NCI-H2196 treated with DMSO at 0.1 percent for 48 hours (cell line): ENCODE measurements around the gene LHPP.

Experiments
- DNase-seq: peaks from one replicate; lab custom pipeline; 2025; ENCODE audit not compliant: unreplicated experiment; lab: John Stamatoyannopoulos, UW

The LHPP gene

DNA sequence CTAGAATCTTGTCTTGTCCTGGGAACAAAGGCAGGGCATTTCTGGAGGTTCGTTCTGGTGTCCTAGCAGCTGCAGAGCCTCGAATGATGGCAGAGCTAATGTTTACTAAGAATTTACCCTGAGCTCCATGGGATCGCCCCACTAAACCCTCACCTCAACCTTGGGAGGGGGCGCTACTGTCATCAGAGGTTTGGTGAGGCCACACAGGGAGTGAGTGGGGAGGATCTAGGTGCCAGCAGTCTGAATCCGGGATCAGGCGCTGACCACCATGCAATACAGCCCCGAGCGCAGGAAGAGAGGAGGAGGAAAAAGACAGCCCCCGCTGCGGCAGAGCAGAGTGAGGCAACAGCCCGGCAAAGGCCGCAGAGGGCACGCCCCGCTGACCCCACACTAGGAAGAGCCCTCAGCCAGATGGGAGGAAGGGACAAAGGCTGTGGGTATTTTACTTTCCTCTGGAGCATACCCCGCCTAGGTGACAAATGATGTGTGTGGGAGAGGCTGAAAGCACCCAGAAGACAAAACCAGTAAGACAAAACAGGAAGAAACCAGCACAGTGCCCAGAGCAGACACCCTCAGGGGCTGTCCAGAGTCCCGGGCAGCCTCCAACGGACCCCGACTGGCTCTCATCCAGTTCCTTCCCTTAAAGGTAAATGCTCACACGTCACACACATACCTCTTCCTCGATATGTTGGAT lies 179.1 kb downstream of the LHPP start:
- no peak for DNase-seq

DNA sequence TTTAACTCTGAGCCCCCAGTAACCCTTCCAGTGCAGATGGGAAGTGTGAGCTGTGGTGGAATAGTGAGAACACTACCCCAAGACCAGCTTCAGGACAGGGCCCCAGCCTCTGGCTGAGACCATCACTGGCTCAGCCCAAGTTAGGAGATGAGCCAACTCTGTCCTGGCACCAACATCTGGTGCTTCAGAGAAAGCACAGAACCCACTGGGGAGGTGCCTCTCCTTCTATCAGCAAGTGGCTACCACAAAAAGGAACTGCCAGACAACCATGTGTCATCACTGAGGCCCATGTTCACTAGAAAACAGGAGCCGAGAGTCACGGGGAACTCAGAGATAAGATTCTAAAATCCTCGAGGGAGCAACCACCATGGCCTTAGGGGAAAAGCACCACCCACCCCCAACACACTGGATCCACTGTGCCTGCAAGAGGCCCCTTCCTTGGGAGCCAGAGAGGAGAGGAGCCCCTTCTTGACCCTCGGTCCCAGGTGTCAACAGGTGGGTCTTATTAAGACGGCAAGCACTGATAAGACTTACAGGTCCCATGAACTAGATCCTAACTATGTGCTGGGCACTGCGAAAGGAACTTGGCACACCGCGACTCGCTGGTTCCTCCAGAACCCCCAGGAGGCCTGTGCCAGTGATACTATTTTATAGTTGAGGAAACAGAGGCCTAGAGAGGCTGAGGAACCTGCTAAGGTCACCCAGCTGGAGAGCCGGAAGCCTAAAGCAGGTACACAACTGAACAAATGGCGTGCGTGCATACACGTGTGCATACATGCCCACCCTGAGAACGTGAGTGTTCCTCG lies 179.9 kb downstream of the LHPP start:
- no peak for DNase-seq

DNA sequence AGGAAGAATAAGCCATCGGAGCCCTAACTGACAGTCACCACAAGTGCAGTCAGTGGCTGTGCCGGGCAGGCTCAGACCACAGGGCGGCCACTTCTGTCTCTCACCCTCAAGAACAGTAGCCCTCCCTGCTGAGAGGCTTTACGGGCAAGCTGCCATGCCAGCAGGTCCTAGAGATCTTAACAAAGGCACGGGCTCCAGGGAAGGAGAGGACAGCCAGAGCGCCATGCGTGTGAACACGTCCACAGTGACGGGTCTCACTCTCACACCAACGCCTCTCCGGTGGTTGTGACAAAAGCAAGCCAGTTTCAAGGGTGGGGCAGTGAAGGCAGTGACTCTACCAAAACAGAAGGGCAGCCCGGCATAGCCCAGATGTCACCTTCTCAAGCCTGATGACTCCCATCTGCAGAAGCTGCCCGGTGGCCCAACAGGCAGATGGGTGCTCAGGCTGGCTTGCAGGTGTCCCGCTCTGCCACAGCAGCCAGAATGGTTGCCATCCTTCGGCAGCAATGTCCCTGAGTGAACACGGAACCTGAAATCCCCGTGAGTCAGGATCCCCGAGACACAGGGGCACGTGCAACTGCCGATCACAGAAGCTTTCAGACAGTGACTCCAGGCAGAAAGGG lies 180.6 kb downstream of the LHPP start:
- no peak for DNase-seq

DNA sequence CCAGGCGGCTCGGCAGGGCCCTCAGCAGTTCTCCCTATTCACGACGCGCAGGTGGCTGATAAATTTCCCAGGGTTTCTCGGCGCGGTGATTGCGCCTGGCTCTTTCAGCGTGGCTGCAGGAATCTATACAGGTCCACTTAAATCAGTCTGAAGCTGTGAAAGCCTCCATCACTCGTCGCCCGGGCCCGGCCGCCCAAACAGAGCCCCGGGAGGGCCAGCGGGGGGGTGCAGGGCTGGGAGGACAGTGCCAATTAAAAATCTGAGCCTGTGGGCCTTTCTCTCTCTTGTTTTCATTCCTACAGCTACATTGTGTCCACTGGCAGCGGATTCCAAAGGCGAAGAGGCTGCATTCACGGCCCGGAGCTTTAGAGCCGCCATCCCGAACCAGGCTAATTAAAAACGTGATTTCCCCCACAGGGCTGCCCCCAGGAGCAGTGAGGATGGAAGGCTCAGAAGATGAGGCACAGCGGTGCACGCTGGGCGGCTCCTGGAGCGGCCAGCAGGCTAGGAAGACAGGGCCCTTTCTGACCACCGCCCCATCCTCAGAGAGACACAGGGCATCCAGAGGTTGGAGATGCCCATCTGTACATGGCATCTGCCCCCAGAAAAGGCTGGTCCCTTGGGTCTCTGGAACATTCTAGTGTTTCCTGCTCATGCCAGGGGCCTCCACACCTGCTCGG lies 181.8 kb downstream of the LHPP start:
- DNase-seq, result no peak

DNA sequence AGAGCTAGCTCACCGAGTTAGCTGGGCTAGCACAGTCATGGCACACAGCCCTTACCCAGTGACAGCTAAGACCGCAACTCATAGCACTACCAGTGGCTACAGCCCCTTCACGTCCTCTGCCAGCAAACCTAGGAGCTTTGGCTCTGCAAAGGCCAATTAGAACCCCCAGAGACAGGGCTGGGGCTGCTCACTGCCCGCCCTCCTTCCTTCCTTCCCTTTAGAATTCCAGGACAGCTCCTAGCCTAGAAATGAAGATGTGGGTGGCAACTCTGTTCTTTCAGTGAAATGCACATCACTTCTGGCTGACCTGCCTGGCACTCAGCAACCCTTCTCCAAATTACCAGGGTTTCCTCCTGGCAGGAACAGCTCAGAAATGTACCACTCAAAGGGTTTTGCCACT lies 182.6 kb downstream of the LHPP start:
- no peak for DNase-seq

DNA sequence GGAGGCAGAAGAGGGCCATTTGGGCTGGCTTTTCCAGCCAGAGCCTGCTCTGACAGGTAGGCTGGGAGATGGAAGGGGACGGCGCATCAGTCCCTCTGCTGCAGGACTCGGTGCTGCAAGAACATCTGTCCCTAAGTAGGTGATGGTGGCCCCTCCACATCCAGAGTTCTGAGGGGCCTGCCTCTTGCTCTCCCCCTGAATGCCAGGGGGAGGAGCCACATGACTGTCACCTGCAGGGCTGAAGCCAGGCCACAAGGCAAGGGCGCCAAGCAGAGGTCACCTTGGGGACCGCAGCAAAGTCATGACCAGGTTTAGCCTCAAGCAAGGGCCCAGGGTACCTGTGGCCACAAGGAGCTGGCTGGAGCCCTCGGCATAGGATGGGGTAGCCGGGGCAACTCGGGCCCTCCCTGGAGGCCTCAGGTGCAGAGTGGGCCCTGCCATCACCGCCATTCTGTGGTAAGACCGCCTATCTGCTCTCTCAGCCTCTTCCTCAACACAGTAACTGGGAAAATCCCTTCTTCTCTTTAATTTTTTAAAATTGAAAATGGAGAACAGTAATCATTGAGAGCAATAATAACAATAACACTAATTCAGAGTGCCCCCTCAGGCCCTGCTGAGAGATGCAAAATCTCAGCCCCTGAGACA lies 183.3 kb downstream of the LHPP start:
- DNase-seq, result no peak

DNA sequence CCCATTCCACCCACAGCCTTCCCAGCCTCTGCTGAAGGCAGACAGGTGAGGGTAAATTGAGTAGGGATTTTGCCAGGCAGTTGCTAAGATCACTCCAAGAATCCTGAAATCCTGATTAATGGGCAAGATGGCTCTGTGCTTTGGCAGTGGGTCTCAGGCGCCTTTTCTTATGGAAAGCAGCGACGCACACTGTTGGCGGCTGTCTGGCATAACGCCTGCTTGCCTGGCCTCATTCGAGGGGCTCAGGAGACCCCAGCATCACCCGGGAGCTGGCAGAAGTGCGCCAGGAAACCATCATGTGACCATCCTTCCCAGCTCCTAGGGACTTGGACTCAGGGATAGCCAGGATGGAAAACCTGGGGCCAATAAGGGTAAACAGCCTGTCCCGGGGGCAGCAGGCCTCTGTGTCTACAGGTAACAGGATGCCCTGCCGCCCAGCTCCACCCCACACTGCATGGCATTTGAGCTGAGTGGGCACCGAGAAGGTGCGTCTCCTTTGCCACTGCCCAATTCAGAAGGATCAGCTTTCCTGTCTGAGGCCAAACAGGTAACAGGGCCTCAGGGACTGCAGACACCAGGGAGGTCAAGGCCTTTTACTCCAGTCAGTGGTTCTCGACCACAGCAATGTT lies 184.0 kb downstream of the LHPP start:
- no peak for DNase-seq

DNA sequence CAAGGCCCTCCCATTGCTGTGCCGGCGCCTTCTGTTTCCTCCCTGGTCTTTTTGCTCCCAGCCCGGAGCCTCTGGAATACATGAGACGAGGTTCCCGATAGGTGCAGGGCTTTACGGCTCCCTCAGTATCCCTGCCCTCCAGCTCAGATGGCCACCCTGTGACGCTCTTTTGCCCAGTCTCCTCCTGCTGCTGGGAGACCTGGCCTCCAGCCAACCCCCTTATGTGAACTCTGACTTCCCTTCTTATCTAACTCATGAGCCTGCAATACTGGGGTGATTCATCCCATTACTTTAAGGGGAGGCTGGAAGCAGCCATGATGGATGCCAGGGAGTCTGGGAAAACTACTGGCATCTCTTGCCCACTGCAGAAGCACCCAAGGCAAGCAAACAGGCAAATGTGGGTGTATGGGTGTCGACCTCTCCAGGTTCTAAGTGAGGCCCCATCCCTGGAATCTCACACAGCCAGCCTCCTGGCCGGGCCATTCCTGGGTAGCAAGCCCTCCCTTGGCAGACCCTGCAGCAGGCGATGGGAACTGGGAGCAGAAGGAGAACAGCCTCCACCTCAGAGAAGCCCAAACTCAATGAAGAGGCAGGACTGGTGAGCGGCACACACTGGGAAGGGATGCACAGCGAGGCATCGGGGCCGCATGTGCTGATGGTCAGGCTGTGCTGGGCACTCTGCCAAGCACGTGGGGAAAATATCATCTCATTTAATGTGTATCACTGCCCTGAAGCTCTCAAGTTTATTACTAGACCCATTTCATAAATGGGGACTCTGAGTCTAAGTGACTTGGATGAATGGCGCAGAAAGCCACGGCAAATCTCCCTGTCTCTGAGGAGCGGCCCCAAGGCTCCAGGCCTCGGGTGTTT lies 185.1 kb downstream of the LHPP start:
- DNase-seq, result no peak

DNA sequence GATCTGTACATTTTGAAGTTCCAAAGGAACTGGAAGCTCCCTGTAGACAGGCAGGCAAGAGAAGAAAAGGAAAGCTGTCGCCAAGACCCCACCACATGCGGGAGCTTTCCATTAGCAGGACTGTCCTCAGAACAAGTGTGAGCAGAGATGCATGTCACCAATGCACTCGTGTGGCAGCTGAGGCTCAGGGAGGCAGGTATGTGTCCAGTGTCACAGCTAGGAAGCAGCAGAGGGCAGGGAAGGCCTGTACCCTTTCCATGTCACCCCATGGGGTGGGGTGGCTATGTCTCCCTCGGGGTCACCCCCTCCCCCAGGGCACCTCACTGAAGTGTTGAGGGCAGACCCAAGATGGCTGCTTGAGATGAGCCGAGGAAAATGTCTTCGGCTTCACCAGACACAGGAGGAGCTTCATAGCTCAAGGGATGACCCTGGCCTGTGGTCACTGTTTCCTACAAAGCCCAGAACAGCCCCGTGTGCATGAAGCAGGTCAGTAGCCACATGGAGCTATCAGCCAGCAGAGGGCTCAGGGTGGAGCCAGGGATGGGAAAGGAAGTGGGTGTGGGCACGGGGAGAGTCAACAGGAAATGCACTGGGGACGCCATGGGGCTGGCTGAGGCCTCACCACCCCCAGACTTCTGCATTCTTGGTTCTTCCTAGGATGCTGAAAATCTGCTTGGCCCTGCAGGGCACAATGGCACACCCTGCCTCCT lies 186.0 kb downstream of the LHPP start:
- no peak for DNase-seq

DNA sequence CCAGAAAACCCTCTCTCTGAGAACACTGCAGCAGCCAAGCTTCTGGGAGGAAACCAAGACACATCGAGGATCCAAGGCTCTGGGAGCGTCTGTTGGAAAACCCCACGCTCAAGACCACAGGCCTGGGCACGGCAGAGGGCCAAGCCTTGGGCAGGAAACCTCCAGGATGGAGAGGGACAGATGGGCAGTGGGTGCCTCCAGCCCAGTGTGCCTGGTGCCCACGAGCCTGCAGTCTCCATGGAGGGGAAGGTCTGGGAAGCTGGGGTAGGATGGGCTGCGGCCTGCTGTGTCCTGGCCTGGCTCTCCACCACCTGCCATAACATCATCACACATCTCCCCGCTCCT lies 186.5 kb downstream of the LHPP start:
- no peak for DNase-seq

DNA sequence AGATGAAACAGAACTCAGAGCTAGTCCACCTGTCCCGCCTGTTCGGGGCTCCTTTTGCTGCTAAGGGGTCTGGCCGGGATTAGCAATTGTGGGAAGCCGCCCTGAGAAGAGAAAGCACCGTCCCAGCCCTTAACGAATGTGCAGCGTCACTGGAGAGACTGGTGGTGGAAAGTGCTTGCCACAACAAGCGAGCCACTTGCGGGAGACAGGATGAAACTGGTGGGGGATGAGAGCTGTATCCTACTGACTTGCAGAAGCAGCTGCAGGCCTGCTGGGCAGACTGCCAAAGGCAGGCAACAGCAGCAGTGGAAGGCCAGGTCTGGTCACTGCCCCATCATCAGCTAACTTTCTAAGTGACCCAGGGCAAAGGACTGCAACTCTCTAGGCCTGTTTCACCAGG lies 187.1 kb downstream of the LHPP start:
- peak; percentile 37 for DNase-seq

DNA sequence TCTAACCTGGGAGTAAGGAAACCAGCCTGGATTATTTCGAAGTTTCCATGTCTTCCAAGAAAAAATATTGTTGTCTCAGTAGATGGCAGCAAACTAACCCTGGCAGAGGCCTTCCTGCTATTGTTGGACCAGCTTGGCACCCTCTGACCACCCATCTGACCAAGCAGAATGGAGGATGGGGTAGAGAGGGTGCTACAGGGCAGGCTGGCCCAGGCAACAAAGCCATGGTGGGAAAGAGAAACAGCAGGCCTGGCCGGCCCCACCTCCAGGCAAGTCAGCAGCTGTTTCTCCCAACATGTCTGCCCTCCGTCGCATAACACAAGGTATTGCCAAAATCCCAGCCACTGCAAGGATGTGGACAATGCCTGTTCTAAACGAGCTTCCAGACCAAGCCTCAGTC lies 187.6 kb downstream of the LHPP start:
- no peak for DNase-seq

DNA sequence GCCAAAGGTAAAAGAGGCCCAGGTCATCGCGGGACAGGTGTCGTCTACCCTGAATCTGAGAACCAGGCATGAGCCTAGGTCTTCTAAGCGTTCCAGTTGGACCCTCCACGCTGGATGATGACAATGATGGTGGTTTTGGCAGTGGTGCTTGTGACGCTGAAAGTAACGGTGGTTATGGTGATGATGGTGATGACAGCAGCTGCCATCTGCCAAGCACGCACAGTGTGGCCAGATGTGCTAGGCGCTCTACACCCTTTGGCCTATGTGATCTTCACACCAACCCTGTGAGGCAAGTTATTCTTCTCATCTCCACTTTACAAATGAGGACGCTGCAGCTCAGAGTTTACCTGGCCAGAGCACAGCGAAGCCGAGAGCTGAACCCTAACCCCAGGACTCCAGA lies 188.6 kb downstream of the LHPP start:
- DNase-seq, result no peak

DNA sequence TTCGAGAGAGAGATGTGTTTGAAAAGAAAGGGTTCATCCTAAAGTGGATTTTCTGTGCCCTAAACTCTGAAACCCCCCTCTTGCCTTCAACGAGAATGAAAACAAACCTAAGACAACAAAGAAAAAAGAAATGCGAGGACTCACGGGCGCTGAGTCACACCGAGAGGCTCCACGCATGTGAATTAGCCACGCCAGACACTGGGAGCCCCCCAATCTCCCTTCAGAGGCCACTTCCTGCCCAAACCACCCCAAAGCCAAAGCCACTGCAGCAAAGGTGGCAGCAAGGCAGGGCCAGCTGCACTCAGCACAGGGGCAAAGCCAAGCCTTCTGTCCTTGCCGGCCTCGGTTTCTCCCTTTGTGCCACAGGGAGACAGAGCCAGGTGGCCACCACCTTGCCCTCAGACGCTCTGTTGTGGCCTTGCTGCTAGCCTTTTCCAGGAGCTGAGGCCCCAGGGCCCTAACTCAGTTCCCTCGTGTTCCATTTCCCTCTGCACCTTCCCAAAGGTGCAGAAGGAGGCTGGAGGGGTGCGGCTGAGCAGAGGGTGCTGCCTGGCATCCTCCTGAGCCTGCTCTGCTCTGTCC lies 189.3 kb downstream of the LHPP start:
- no peak for DNase-seq

DNA sequence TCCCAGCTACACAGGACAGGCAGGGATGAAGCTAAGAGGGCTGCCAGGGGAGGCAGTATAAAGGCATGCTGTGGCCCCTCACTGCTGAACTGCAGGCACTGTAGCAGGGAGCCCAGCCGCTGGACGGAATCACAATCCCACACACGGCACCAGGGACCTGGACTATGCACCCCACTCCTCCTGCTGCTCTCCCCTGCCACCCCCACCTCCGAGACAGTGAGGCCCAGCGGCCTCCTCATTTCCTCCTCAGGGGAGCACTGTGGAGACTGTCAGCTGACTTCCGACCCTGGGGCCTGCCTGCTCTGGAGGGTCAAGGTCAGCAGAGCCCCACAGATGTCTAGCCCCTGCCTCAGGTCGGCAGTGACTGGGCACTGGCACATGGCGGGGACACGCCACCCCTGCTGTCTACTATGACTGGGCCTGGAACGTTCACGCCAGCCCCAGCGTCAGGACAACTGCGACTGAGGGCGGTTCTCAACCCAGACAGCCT lies 189.8 kb downstream of the LHPP start:
- no peak for DNase-seq

DNA sequence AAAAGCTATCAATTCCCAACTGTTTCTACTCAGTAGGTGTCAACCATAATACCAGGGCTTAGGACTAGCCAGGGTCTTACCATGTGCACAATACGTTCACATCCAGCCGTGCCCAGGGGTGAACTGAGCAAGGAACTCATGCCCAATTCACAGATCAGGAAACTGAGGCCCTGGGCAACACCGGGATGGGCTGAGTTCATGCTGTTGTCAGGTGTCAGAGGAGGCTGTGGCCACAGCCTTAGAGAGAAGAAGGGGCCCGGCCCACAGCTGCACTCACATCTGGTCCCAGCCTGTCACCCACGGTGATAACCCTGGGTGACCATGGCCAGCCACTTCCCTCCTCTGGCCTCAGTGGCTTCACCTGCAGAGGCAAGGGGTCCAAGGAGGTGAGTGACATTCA lies 190.6 kb downstream of the LHPP start:
- DNase-seq, result no peak

DNA sequence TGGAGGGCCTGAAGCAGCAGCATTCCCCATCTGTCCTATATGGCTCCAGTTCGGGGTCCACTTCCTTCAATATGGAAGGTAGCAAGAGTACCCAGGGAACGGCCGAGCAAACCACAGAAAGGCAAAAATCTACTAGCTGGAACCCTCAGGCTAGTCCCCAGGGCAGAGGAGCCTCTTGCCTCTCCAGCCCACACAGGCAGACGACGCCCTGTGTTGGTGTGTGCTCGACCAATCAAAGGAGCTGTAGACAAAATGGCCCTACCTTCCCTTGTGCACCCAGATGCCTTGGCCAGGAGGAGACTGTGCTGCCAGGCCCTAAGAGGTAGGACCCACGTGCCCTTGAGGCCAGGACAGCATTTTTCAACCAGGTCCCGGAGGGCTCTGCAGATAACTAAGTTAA lies 191.1 kb downstream of the LHPP start:
- no peak for DNase-seq

DNA sequence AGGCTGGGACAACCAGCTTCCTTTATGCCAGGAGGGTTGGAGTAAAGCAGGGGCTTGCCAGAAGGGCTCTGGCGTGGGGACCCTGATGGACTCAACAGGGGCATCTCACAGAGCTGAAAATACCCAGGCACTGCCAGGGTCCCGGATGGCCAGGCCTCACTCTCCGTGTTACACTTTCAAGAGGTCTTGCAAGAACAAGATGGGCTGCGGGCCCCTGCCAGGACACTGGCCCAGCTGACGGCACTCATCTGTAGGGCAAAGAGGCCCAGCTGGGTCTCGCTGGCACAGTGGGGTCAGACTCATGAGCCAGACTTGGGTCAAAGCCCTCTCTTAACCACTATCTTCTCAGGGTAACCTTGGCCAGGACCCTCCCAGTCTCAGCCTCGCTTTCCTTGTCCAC lies 191.7 kb downstream of the LHPP start:
- DNase-seq, result no peak
